ENCODE measurements around the gene FNIP2.

The FNIP2 gene

DNA sequence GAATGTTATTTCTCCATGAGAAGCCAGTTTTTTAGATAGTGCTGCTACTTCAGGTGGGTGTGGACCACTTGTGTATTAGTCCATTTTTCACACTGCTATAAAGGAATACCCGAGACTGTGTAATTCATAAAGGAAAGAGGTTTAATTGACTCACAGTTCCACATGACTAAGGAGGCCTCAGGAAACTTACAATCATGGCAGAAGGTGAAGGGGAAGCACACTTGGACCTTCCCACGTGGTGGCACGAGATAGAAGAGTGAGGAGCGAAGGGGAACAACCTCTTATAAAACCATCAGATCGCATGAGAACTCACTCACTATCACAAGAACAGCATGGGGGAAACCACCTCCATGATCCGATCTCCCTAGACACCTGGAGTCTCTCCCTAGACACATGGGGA lies 42.2 kb upstream of the FNIP2 start:
- POLR2A ChIA-PET: no interaction called here
- CTCF ChIA-PET: no interaction called here
- TF ChIP-seq HDGF (IDR thresholded peaks at IDR 0.05; ENCODE audit: borderline replicate concordance): no peak
- TF ChIP-seq TARDBP (IDR thresholded peaks at IDR 0.05): no peak
- TF ChIP-seq LEF1 (IDR thresholded peaks at IDR 0.05; ENCODE audit: borderline replicate concordance): no peak
- no peak for TF ChIP-seq FOXK2 (IDR thresholded peaks at IDR 0.05)
- TF ChIP-seq FOXM1 (IDR thresholded peaks at IDR 0.05; ENCODE audit: borderline replicate concordance): no peak
- no peak for TF ChIP-seq FOXA1 (IDR thresholded peaks at IDR 0.05)
- TF ChIP-seq ELF4 (IDR thresholded peaks at IDR 0.05): no peak
- TF ChIP-seq, protein P1, sequence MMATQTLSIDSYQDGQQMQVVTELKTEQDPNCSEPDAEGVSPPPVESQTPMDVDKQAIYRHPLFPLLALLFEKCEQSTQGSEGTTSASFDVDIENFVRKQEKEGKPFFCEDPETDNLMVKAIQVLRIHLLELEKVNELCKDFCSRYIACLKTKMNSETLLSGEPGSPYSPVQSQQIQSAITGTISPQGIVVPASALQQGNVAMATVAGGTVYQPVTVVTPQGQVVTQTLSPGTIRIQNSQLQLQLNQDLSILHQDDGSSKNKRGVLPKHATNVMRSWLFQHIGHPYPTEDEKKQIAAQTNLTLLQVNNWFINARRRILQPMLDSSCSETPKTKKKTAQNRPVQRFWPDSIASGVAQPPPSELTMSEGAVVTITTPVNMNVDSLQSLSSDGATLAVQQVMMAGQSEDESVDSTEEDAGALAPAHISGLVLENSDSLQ (IDR thresholded peaks at IDR 0.05): no peak
- no peak for TF ChIP-seq ZNF384 (IDR thresholded peaks at IDR 0.05)
- TF ChIP-seq L3MBTL2 (conservative IDR thresholded peaks at IDR 0.05): no peak
- no peak for TF ChIP-seq BHLHE40 (IDR thresholded peaks at IDR 0.05; ENCODE audit: borderline replicate concordance)
- DNase-seq (ENCODE audit: extremely low spot score): no peak

DNA sequence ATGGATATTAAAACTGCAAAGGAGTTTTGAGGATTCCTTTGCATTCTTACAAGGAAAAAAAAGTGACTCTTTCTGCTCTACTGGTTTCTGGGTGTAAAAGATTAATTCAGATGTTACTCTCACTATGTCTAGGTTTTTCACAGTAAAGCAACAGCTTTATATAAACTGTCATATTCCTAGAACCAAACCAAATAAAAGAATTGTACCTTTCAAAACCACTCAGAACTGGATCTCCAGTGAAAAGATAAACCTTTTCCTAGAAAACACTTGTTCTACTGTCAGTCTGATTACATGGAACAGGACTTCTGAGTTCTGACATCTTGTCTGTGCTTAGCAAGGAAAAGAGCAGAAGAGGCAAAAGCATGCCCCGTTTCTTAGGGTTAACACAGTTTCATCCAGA lies 40.6 kb upstream of the FNIP2 start:
- CTCF ChIA-PET: no interaction called here
- DNase-seq (ENCODE audit: extremely low spot score): no peak
- POLR2A ChIA-PET: no interaction called here
- no peak for TF ChIP-seq FOXK2 (IDR thresholded peaks at IDR 0.05)
- no peak for TF ChIP-seq FOXA1 (IDR thresholded peaks at IDR 0.05)
- no peak for TF ChIP-seq BHLHE40 (IDR thresholded peaks at IDR 0.05; ENCODE audit: borderline replicate concordance)
- no peak for TF ChIP-seq ARNT (IDR thresholded peaks at IDR 0.05)
- no peak for TF ChIP-seq HDGF (IDR thresholded peaks at IDR 0.05; ENCODE audit: borderline replicate concordance)
- TF ChIP-seq CTBP1 (IDR thresholded peaks at IDR 0.05; ENCODE audit: borderline replicate concordance): no peak
- no peak for TF ChIP-seq ELF4 (IDR thresholded peaks at IDR 0.05)
- no peak for TF ChIP-seq TARDBP (IDR thresholded peaks at IDR 0.05)
- TF ChIP-seq, protein P1 (IDR thresholded peaks at IDR 0.05): no peak
- no peak for TF ChIP-seq L3MBTL2 (conservative IDR thresholded peaks at IDR 0.05)
- no peak for TF ChIP-seq FOXM1 (IDR thresholded peaks at IDR 0.05; ENCODE audit: borderline replicate concordance)
- no peak for TF ChIP-seq SUZ12 (IDR thresholded peaks at IDR 0.05)
- TF ChIP-seq LEF1 (IDR thresholded peaks at IDR 0.05; ENCODE audit: borderline replicate concordance): no peak
- TF ChIP-seq NFRKB (IDR thresholded peaks at IDR 0.05): no peak

DNA sequence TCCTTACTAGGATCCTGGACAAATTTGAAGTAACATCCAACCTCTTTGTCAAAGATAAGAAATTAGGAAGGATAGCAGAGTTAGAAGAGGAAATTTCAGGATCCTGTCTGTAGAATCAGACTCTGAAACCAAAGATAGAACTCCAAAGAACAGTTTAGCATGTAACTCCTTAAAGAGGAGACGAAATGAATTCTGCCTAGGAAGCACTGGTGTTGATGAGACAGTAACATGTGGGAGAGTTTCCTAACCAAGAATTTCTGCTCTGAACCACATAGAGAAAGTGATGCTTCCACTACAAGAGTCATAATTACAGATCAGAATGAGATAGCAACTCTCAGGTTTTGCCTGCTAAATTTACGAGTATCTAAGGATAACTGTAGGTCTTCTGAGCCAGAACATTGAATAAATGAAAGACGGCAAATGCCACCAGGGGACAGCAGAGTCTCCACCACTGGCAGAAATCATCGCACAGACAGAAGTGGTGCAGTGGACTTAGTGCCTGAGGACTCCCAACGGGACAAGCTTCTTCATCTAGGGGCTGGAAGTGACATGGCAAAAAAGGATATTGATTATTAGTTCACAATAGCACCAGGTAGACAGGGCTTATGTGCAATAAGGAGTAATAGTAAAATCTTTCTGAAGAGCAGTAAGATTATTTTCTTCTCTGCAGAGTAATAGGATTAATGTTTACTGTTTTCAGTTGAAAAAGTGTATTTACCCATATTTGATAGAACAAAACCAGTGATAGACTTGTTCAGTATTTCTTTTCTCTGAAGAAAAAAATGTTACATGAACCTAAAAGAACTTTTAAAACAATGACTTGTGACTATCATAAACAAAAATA lies 38.9 kb upstream of the FNIP2 start:
- CTCF ChIA-PET: interaction anchor here (0.6 to 1.0 kb wide), 7 partner anchors 105 to 700 kb away, joined by 3 to 5 read pairs (median 3); no protein-coding TSS in a partner anchor
- TF ChIP-seq L3MBTL2 (conservative IDR thresholded peaks at IDR 0.05): no peak
- TF ChIP-seq ARNT (IDR thresholded peaks at IDR 0.05): no peak
- TF ChIP-seq, protein P1 (IDR thresholded peaks at IDR 0.05): no peak
- TF ChIP-seq FOXA1 (IDR thresholded peaks at IDR 0.05): no peak
- no peak for TF ChIP-seq SUZ12 (IDR thresholded peaks at IDR 0.05)
- TF ChIP-seq CTBP1 (IDR thresholded peaks at IDR 0.05; ENCODE audit: borderline replicate concordance): no peak
- no peak for TF ChIP-seq ZNF384 (IDR thresholded peaks at IDR 0.05)
- TF ChIP-seq HDGF (IDR thresholded peaks at IDR 0.05; ENCODE audit: borderline replicate concordance): no peak
- TF ChIP-seq NFRKB (IDR thresholded peaks at IDR 0.05): no peak
- TF ChIP-seq TARDBP (IDR thresholded peaks at IDR 0.05): no peak
- DNase-seq (ENCODE audit: extremely low spot score): peak; percentile 70
- POLR2A ChIA-PET: no interaction called here

DNA sequence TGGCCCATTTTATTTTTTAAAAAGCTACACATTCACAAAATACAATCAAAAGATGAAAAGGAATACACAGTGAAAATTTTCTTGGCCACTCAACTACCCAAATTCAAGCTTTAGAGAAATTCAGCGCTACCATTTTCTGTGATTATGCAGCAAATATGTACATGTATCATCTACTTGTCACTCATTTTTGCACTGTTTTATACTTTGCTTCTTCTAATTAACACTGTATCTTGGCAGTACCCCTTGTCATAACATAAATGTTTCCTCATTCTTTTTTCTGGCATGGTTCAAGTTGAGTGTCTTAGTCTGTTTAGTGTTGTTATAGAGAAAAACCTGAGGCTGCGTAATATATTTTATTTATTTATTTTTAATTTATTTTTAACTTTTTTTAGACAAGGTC lies 30.0 kb upstream of the FNIP2 start:
- no peak for DNase-seq (ENCODE audit: extremely low spot score)
- POLR2A ChIA-PET: no interaction called here
- CTCF ChIA-PET: no interaction called here
- TF ChIP-seq ZNF384 (IDR thresholded peaks at IDR 0.05): no peak
- no peak for TF ChIP-seq BHLHE40 (IDR thresholded peaks at IDR 0.05; ENCODE audit: borderline replicate concordance)
- TF ChIP-seq CTBP1 (IDR thresholded peaks at IDR 0.05; ENCODE audit: borderline replicate concordance): no peak
- TF ChIP-seq ELF4 (IDR thresholded peaks at IDR 0.05): no peak
- no peak for TF ChIP-seq LEF1 (IDR thresholded peaks at IDR 0.05; ENCODE audit: borderline replicate concordance)
- TF ChIP-seq FOXA1 (IDR thresholded peaks at IDR 0.05): no peak
- no peak for TF ChIP-seq FOXM1 (IDR thresholded peaks at IDR 0.05; ENCODE audit: borderline replicate concordance)
- TF ChIP-seq, protein P1 (IDR thresholded peaks at IDR 0.05): no peak
- no peak for TF ChIP-seq TARDBP (IDR thresholded peaks at IDR 0.05)
- no peak for TF ChIP-seq L3MBTL2 (conservative IDR thresholded peaks at IDR 0.05)
- no peak for TF ChIP-seq FOXK2 (IDR thresholded peaks at IDR 0.05)
- TF ChIP-seq ARNT (IDR thresholded peaks at IDR 0.05): no peak
- TF ChIP-seq SUZ12 (IDR thresholded peaks at IDR 0.05): no peak
- TF ChIP-seq NFRKB (IDR thresholded peaks at IDR 0.05): no peak
- TF ChIP-seq HDGF (IDR thresholded peaks at IDR 0.05; ENCODE audit: borderline replicate concordance): no peak
- TF ChIP-seq SP1 (IDR thresholded peaks at IDR 0.05): no peak

DNA sequence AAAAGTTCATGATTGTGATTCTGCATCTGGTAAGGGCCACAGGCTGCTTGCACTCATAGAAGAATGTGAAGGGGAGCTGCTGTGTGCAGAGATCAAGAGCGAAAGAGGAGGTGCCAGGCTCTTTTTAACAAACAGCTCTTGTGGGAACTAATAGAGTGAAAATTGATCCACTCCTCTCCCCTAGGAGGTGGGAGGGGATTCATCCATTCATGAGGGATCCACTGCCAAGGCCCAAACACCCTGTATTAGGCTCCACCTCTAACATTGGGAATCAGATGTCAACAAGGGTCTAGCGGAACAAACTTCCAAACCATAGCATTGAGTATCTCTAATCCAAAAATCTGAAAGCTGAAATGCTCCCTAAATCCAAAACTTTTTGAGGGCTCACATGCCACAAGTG lies 29.2 kb upstream of the FNIP2 start:
- TF ChIP-seq L3MBTL2 (conservative IDR thresholded peaks at IDR 0.05): no peak
- TF ChIP-seq FOXK2 (IDR thresholded peaks at IDR 0.05): no peak
- no peak for TF ChIP-seq ZNF384 (IDR thresholded peaks at IDR 0.05)
- no peak for TF ChIP-seq SUZ12 (IDR thresholded peaks at IDR 0.05)
- no peak for TF ChIP-seq HDGF (IDR thresholded peaks at IDR 0.05; ENCODE audit: borderline replicate concordance)
- no peak for TF ChIP-seq FOXA1 (IDR thresholded peaks at IDR 0.05)
- ChIA-PET POLR2A (no interaction called here), CTCF (no interaction called here)
- no peak for DNase-seq (ENCODE audit: extremely low spot score)

All from HEK293T (cell line).